HCT116 (cell line): ENCODE results near the gene NLRP4. TPM values are rescaled to one million over a fixed set of nuclear protein-coding genes. Genes with fewer than 3 reads are reported as not detected.

Experiments used
- ATAC-seq: fragments of 200-7000 bp; cut with Tn5 transposase; 2 replicates; pipeline ENCODE4 v1.9.1; 2020; ENCODE audit warnings: mild to moderate bottlenecking, moderate library complexity
- BruUV-seq: library from RNA; stranded (reverse); fragments of 400-500 nt; replicated peaks from 2 replicates; lab custom pipeline; 2021; lab: Mats Ljungman, UMichigan
- CTCF ChIA-PET: fragments of 300-600 bp; sonication (Branson Sonifier 250); formaldehyde crosslinking; loops from one replicate; lab custom pipeline; 2021; ENCODE audit warnings: antibody characterized with exemption; lab: Charles Lee
- POLR2A ChIA-PET: fragments of 300-600, 350-600 bp; sonication (Branson Sonifier 250); formaldehyde crosslinking; loops from one replicate; lab custom pipeline; 2021; ENCODE audit warnings: antibody characterized with exemption; lab: Charles Lee
- RAD21 ChIA-PET, 2 experiments: fragments of 300-600 bp; sonication (Branson Sonifier 250); formaldehyde crosslinking; loops; one replicate each; lab custom pipeline; 2023; ENCODE audit warnings: low total read pairs in 2 of 2; ENCODE audit not compliant: uncharacterized antibody in 2 of 2, unreplicated experiment in 2 of 2, low non-redundant PET in 1 of 2; lab: Charles Lee
- DNase-seq: peaks from one replicate; pipeline ENCODE4 v3.0.0-alpha.2; 2010; ENCODE audit warnings: low read depth, low spot score
- H2AFZ ChIP-seq: fragments of 200-600 bp; shearing (Covaris generic), sonication (generic); 2 replicates; pipeline ENCODE4 v1.6.1; 2017; ENCODE audit warnings: low read depth, mixed run types, mixed read lengths, antibody characterized with exemption, low read length; ENCODE audit not compliant: poor library complexity, severe bottlenecking
- H3K27ac ChIP-seq: 2 replicates; pipeline ENCODE4 v1.5.1; 2012; ENCODE audit warnings: low read depth, low read length
- H3K27me3 ChIP-seq: fragments of 200-600 bp; sonication (generic); 2 replicates; pipeline ENCODE4 v1.6.1; 2016; ENCODE audit warnings: mixed run types, low read length, mixed read lengths; ENCODE audit not compliant: insufficient read depth
- H3K36me3 ChIP-seq, 2 experiments: fragments of 200-500 bp in 1 of 2; fragments of 200-600 bp in 1 of 2; sonication (Bioruptor generic) in 1 of 2; sonication (generic) in 1 of 2; 2 replicates each; pipeline versions ENCODE4 v1.5.1 to v1.6.1; 2014 to 2016; ENCODE audit warnings: low read length in 2 of 2, inconsistent platforms in 1 of 2, mixed read lengths in 1 of 2, mixed run types in 1 of 2; ENCODE audit not compliant: insufficient read depth in 2 of 2, control insufficient read depth in 1 of 2
- H3K4me1 ChIP-seq, 2 experiments: fragments of 200-600 bp in 1 of 2; sonication (generic) in 1 of 2; 2 replicates each; pipeline versions ENCODE4 v1.5.1 to v1.6.1; 2012 to 2017; ENCODE audit warnings: low read length in 2 of 2, inconsistent platforms in 1 of 2, mild to moderate bottlenecking in 1 of 2, mixed read lengths in 1 of 2, mixed run types in 1 of 2, moderate library complexity in 1 of 2; ENCODE audit not compliant: insufficient read depth in 2 of 2, control insufficient read depth in 1 of 2
- H3K4me2 ChIP-seq: fragments of 200-600 bp; sonication (generic); 2 replicates; pipeline ENCODE4 v1.6.1; 2017; ENCODE audit warnings: mixed run types, low read length, mixed read lengths
- H3K4me3 ChIP-seq, 2 experiments: fragments of 200-600 bp in 1 of 2; sonication (generic) in 1 of 2; replicated peaks in 1 of 2; 2 replicates each; pipeline ENCODE4 v1.5.1; 2011 to 2016; ENCODE audit warnings: low read length in 2 of 2, control low read depth in 1 of 2, low read depth in 1 of 2, mild to moderate bottlenecking in 1 of 2, mixed read lengths in 1 of 2, mixed run types in 1 of 2
- H3K79me2 ChIP-seq: fragments of 200-600 bp; sonication (generic); 2 replicates; pipeline ENCODE4 v1.6.1; 2017; ENCODE audit warnings: mild to moderate bottlenecking, mixed run types, low read length, moderate library complexity, mixed read lengths; ENCODE audit not compliant: insufficient read depth
- H3K9ac ChIP-seq: fragments of 200-600 bp; sonication (generic); 2 replicates; pipeline ENCODE4 v1.6.1; 2016; ENCODE audit warnings: low read length, mixed read lengths
- H3K9me2 ChIP-seq: fragments of 200-600 bp; sonication (generic), shearing (Covaris generic); 2 replicates; pipeline ENCODE4 v1.6.1; 2017; ENCODE audit warnings: mixed run types, mild to moderate bottlenecking, moderate library complexity; ENCODE audit not compliant: insufficient read depth
- H3K9me3 ChIP-seq, 2 experiments: fragments of 200-500 bp in 1 of 2; fragments of 200-600 bp in 1 of 2; sonication (Bioruptor generic) in 1 of 2; sonication (generic) in 1 of 2; 2 replicates each; pipeline ENCODE4 v1.6.1; 2014 to 2017; ENCODE audit warnings: low read length in 2 of 2, mixed read lengths in 2 of 2, inconsistent platforms in 1 of 2, low read depth in 1 of 2, mild to moderate bottlenecking in 1 of 2, mixed run types in 1 of 2, moderate library complexity in 1 of 2; ENCODE audit not compliant: control insufficient read depth in 1 of 2, insufficient read depth in 1 of 2
- H4K20me1 ChIP-seq: fragments of 200-600 bp; sonication (generic), shearing (Covaris generic); 2 replicates; pipeline ENCODE4 v1.6.1; 2017; ENCODE audit warnings: mixed run types, mild to moderate bottlenecking, moderate library complexity; ENCODE audit not compliant: insufficient read depth
- EZH2 ChIP-seq: fragments of 200-600 bp; sonication (generic); IDR thresholded peaks from 2 replicates; pipeline ENCODE4 v1.6.1; 2017; ENCODE audit warnings: antibody characterized with exemption, mixed run types
- FOSL1 ChIP-seq: IDR thresholded peaks from 2 replicates; pipeline ENCODE4 v1.6.1; 2012; ENCODE audit warnings: low read depth
- POLR2A ChIP-seq: IDR thresholded peaks from 2 replicates; pipeline ENCODE4 v1.7.0; 2011; ENCODE audit warnings: borderline replicate concordance; ENCODE audit not compliant: insufficient read depth, insufficient read length; ENCODE audit errors: extremely low read depth
- POLR2AphosphoS5 ChIP-seq: IDR thresholded peaks from 2 replicates; pipeline ENCODE4 v1.6.1; 2011; ENCODE audit warnings: mild to moderate bottlenecking, low read depth, low read length, moderate library complexity
- REST ChIP-seq: IDR thresholded peaks from 2 replicates; pipeline ENCODE4 v1.6.1; 2012; ENCODE audit warnings: low read depth
- SIN3A ChIP-seq: IDR thresholded peaks from 2 replicates; pipeline ENCODE4 v1.6.1; 2012; ENCODE audit warnings: low read depth
- TCF7L2 ChIP-seq: IDR thresholded peaks from 2 replicates; pipeline ENCODE4 v1.7.0; 2011; ENCODE audit warnings: borderline replicate concordance, inconsistent platforms; ENCODE audit not compliant: insufficient read depth, insufficient read length; ENCODE audit errors: extremely low read depth
- ZNF274 ChIP-seq: fragments of 200-500 bp; sonication (Bioruptor generic); IDR thresholded peaks from 2 replicates; pipeline ENCODE4 v1.6.1; 2014; ENCODE audit warnings: mild to moderate bottlenecking, low read depth, low read length, inconsistent platforms
- intact Hi-C: fragments of 100-400 bp; cut with micrococcal nuclease; formaldehyde crosslinking; loops from 2 replicates; pipeline ENCODE4 v1.10.0; 2022
- total RNA-seq: library from RNA; stranded (reverse); gene quantifications from one replicate; pipeline ENCODE4 v1.2.1, GENCODE V29; 2021; ENCODE audit not compliant: unreplicated experiment
- TF ChIP-seq, protein P1 (sequence below): IDR thresholded peaks from 2 replicates; pipeline ENCODE4 v1.6.1; 2012

Gene NLRP4
- total RNA-seq, 1 experiment from 2014 or later: 0.52 TPM

GRCh38 chr19:55857149-55857548, 20.8 kb downstream of the NLRP4 start:
- Histone ChIP-seq H2AFZ (no peak overlapping the region), H3K79me2 (no peaks in the 10 kb centered on the region), H3K4me1 (no peaks in the 10 kb centered on the region), H3K9ac (no peak overlapping the region), H3K27ac (no peak overlapping the region), H4K20me1 (no peaks in the 10 kb centered on the region), H3K9me2 (no peaks in the 10 kb centered on the region), H3K9me3 (no peaks in the 10 kb centered on the region), H3K36me3 (no peaks in the 10 kb centered on the region), H3K4me3 (no peak overlapping the region), H3K4me2 (no peak overlapping the region), H3K27me3 (no peaks in the 10 kb centered on the region)
- CTCF ChIA-PET: no interaction called here
- TF ChIP-seq POLR2A (no peak), ZNF274 (no peak), EZH2 (no peak), SIN3A (no peak), REST (no peak), TCF7L2 (no peak), FOSL1 (no peak), POLR2AphosphoS5 (no peak)
- TF ChIP-seq, protein P1, sequence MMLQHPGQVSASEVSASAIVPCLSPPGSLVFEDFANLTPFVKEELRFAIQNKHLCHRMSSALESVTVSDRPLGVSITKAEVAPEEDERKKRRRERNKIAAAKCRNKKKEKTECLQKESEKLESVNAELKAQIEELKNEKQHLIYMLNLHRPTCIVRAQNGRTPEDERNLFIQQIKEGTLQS: no peak
- RAD21 ChIA-PET: no interaction called here
- DNase-seq (no peak), ATAC-seq (no peak)
- no TSS peak for BruUV-seq
- intact Hi-C loops: no loop called here
- POLR2A ChIA-PET: no interaction called here
